Epidermal melanocyte (primary cell): ENCODE measurements around the gene KRTAP4-6.
"Not testable (repeated sequence)": the region's sequence is repeated elsewhere in the genome, so short reads cannot be mapped to it uniquely, and the experiment has no call there.

ENCODE experiments used
- DNase-seq: peaks from one replicate; pipeline ENCODE4 v3.0.0; 2011; ENCODE audit warnings: low spot score; ENCODE audit not compliant: insufficient read length

Gene KRTAP4-6

GRCh38 chr17:41140360-41141131 lies at the start of gene KRTAP4-6:
TSS of gene KRTAP4-6 (minus strand) at chr17:41140544. CDS start at chr17:41140487, 57 bp downstream.
- DNase-seq = no peak

GRCh38 chr17:41189837-41190318 lies 49.5 kb upstream of the KRTAP4-6 start, which contains the start of gene KRTAP9-1:
TSS of gene KRTAP9-1 (plus strand) at chr17:41189887. CDS start at chr17:41189887, 0 bp downstream.
- not testable (repeated sequence) for DNase-seq

GRCh38 chr17:41186872-41187271 lies 46.5 kb upstream of the KRTAP4-6 start:
- no peak for DNase-seq

DNA sequence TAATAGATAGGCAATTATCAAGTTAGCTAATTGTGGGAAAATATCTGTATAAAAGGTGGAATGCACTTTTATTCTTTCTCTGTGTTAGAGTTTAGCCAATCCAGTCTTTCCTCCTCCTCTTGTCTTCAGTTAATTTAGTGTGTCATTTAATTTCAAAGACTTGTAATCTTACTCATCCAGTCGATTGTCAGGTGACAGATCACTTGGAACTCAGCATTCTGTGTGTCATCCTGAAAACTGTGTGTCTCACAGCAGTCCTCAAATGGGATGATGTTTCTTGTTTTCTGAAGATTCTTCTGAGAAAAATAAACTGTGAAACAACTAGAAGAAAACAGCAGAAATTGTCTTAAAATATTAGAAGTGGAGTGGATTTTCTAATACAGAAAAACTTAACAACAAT lies 44.7 kb upstream of the KRTAP4-6 start:
- no peak for DNase-seq

DNA sequence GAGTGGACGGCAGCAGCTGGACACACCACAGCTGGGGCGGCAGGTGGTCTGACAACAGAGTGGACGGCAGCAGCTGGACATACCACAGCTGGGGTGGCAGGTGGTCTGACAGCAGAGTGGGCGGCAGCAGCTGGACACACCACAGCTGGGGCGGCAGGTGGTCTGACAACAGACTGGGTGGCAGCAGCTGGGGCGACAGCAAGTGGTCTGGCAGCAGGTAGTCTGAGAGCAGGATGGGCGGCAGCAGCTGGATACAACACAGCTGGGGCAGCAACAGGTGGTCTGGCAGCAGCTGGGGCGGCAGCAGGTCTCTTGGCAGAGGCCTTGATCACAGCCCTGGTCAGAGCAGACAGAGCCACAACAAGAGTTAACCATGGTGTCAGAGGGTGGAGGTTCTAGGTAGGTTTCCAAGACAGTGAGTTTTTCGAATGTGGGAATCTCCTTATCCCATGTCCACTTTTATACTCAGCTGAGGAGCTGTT lies 44.2 kb upstream of the KRTAP4-6 start, which contains the start of gene KRTAP4-1:
Gene KRTAP4-1, minus strand, starts transcription at position 432 of the 482 bp plus-strand sequence. Its CDS starts 57 bp downstream, at position 375.
- no peak for DNase-seq

- DNase-seq = no peak
Measured at GRCh38 chr17:41178843-41179616, 38.7 kb upstream of the KRTAP4-6 start.

DNA sequence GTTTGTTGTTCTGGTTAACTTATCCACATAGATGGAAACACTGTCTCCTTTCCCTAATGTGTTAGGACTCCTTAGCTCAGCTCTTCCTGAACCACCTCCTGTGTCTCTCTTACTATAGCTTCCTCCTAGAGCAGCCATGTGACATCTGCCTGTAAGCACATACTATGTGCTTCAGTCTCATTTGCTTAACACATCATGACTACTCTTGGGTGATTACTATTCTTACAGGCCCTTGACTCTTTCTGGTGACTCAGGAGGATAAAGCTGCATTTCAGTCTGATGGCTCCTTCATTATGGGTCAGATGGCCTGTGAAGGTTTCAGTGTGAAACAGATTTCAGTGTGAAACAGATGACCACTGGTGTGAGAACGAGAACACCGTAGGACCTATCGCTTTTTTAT lies 38.0 kb upstream of the KRTAP4-6 start:
- no peak for DNase-seq

- DNase-seq = no peak
Measured at GRCh38 chr17:41177727-41178271, 37.5 kb upstream of the KRTAP4-6 start, which contains the start of gene KRTAP4-2. TSS of gene KRTAP4-2 (minus strand) at chr17:41178221. CDS start at chr17:41178164, 57 bp downstream.

DNA sequence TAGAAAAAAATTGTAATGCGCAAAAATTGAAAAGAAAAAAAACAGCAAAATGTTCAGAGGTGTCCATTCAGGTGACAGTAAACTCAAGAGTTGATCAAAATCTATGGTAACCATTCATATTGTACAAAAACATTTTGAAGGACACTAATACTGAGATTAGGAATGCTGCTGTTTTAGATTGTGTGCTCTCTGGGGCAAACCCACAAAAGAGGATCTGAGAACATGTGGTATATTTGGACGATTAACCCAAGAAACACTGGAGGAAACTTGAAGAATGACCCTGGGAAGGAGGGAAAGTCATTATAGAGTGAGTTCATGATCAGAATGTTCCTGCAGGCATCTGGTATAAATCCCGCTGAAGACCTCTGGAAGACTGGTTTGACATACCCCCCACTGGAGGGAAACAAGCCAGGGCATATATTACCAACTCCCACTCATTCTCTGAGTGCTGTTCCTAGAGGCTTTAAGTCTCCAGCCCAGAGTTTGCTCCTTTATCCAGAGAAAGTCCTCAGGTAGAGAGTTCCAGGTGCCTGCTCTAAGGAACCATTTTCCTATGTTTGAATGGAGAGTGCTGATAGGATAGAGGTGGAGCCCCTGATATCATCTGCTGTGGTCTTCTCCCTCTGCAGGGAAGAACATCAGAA lies 36.5 kb upstream of the KRTAP4-6 start:
- no peak for DNase-seq

DNA sequence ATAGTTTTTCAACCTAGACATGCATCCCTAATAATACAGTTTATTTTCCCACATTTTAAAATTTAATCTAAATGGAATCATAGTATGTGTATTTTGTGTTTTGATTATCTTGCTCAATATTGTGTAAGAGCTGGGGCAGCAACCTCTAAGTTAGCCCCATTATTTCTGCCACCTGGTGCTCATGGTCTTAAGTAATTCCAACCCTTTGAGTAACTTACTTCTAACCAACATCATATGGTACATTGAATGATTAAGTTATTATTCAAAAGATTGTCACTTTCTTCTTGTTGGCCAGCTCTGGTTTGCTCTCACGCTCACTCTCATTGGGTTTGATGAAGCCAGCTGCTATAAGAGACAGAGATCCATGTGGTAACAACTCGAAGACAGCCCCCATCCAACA lies 31.5 kb upstream of the KRTAP4-6 start:
- DNase-seq = no peak

DNA sequence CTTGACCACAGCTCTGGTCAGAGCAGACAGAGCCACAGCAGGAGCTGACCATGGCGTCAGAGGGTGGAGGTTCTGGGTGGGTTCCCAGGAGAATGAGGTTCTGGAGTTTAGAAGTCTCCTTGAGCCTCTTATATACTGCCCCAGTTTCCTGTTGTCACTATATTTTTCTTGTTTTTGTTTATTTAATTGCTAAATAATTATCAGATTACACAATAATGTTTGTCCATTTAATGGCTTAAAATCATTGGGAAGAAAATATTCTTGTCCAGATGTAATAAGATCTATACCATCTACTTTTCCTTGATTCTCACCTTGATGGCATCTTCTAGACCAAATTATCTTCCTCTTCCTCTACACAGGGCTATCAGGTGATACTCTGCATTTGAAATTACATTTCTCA lies 27.8 kb upstream of the KRTAP4-6 start, which contains the start of gene KRTAP4-3:
Gene KRTAP4-3, minus strand, starts transcription at position 101 of the 400 bp plus-strand sequence. Its CDS starts 49 bp downstream, at position 52.
- DNase-seq = no peak

- DNase-seq = no peak
Measured at GRCh38 chr17:41167561-41167960, 27.2 kb upstream of the KRTAP4-6 start.

DNA sequence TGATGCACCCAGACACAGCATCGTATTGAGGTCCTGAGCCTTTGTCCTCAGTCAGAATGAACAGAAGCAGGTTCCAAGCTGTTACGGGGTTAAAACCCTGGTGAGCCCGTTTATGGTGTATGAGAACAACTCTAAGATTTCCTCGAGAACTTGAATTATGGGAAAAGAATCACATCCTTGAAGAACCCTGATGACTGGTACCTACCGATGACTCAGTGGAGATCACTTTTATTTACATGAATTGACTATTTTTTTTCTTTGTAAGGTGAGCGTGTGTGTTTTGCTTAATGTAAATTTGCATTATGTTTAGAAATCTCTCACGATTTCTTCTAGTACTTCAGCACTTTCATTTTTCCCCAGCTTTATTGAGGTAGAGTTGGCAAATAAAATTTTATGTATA lies 23.5 kb upstream of the KRTAP4-6 start:
- no peak for DNase-seq

DNA sequence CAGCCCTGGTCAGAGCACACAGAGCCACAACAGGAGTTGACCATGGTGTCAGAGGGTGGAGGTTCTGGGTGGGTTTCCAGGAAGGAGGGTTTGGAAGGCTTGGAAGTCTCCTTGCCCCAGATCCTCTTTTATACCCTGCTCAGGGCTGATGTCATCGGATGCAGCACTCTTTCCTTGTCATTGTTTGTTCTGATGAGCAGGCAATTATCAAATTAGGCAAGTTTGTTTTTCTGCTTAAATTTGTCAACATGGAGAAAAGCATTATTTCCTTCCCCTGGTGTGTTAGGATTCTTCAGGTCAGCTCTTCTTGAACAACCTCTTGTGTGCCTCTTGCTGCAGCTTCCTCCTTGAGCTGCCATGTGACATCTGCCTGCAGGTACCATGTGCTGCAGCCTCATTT lies 20.3 kb upstream of the KRTAP4-6 start, which contains the start of gene KRTAP4-4:
Gene KRTAP4-4, minus strand, starts transcription at position 101 of the 400 bp plus-strand sequence. Its CDS starts 57 bp downstream, at position 44.
- no peak for DNase-seq

DNA sequence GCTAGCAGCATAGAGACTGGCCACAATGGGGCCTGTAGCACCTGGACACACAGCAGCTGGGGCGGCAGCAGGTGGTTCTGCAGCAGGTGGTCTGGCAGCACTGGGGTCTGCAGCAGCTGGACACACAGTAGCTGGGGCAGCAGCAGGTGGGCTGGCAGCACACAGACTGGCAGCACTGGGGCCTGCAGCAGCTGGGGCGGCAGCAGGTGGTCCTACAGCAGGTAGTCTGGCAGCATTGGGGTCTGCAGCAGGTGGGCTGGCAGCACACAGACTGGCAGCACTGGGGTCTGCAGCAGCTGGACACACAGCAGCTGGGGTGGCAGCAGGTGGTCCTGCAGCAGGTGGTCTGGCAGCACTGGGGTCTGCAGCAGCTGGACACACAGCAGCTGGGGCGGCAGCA lies 19.8 kb upstream of the KRTAP4-6 start:
- not testable (repeated sequence) for DNase-seq

DNA sequence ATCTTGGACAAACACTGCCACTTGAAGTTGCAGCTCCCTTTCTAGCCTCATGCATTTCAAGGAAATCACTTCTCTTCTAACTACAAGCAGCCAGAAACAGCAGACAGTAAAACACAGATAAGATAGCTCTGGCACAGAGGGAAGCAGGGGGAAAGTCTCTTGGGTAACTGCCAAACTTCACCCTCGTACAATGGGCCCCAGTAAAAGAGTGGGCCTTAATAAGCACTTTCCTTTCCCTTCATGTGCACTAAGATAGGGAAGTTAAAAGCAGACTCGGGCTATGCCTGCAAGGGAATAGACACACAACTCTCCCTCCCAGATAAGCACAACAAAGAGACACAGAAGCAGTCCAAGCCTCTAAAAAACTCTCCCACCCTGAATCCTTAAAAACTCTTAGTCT lies 13.5 kb upstream of the KRTAP4-6 start:
- no peak for DNase-seq

GRCh38 chr17:41151525-41151924 lies 11.2 kb upstream of the KRTAP4-6 start:
- DNase-seq = no peak

DNA sequence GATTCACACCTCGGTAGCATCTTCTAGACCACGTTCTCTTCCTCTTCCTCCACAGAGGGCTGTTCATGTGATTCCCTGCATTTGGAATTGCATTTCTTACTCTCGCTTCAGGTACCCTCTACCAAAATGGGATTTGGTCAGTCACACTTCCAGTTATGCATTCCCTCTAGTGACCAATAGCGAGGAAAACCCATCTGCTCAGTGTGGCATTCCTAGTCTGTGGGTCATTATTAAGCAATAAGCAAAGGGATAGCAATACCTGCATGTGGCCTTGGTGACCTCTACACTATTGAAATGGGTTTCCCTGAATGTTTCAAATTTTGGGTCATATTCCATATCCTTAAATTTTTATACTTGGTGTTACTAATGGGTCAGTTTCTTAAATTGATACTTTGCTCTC lies 9.7 kb upstream of the KRTAP4-6 start:
- DNase-seq = no peak

DNA sequence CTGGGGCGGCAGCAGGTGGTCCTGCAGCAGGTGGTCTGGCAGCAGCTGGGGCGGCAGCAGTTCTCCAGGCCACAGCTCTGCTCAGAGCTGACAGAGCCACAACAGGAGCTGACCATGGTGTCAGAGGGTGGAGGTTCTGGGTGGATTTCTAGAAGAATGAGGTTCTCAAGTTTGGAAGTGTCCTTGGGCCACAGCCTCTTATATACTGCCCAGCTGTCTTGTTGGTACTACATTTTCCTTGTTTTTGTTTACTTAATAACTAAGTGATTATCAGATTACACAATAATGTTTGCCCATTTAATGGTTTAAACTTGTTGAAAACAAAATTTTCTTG lies 9.3 kb upstream of the KRTAP4-6 start, which contains the start of gene KRTAP4-5:
Gene KRTAP4-5, minus strand, starts transcription at position 174 of the 334 bp plus-strand sequence. Its CDS starts 58 bp downstream, at position 116.
- no peak for DNase-seq

DNA sequence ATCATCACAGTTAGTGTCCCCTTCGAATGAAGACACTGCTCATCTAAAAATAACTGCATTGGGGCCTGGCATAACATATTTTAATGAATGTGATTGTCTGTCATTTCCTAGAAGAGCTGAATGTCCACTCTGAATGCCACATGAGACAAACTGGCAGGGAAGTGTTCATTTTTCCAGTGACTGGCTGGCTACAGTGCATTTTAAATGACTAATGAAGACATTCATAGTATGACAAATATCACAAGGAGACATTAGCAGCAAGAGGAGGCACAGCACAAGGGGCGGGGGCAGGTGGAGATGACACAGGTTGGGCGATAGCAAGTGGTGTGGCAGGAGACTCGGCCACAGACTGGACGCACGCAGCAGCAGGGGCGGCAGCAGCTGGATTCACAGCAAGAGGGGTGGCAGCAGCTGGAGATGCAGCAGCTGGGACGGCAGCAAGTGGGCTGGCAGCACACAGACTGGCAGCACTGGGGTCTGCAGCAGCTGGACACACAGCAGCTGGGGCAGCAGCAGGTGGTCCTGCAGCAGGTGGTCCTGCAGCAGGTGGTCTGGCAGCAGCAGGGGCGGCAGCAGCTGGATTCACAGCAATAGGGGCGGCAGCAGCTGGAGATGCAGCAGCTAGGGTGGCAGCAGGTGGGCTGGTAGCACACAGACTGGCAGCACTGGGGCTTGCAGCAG lies 8.8 kb upstream of the KRTAP4-6 start:
- DNase-seq = not testable (repeated sequence)
